CD4-positive, alpha-beta memory T cell (primary cell): ENCODE measurements around the gene RUNX2. TPM values are rescaled to one million over a fixed set of nuclear protein-coding genes. Genes with fewer than 3 reads are reported as not detected.

Experiments used
- CTCF ChIA-PET: fragments of 350-600 bp; sonication (Branson Sonifier 250); formaldehyde crosslinking; loops from one replicate; lab custom pipeline; 2021; ENCODE audit warnings: inconsistent platforms; ENCODE audit not compliant: partially characterized antibody; lab: Charles Lee
- POLR2A ChIA-PET: fragments of 350-600 bp; sonication (Branson Sonifier 250); formaldehyde crosslinking; loops from one replicate; lab custom pipeline; 2021; ENCODE audit not compliant: partially characterized antibody; lab: Charles Lee
- DNase-seq, 5 donors: peaks; one replicate each; pipeline versions ENCODE4 v3.0.0 to v3.0.0-alpha.2; 2020 to 2022; ENCODE audit warnings: mixed read lengths in 1 of 5
- H3K27ac ChIP-seq: one replicate; pipeline ENCODE4 v1.7.0; 2013; ENCODE audit warnings: low read depth, low read length
- H3K27me3 ChIP-seq: 2 replicates; pipeline ENCODE4 v1.7.0; 2013; ENCODE audit warnings: mild to moderate bottlenecking, low read length, moderate library complexity; ENCODE audit not compliant: insufficient read depth
- H3K36me3 ChIP-seq: 2 replicates; pipeline ENCODE4 v1.7.0; 2013; ENCODE audit warnings: mild to moderate bottlenecking, low read length, moderate library complexity; ENCODE audit not compliant: insufficient read depth
- H3K4me1 ChIP-seq: 2 replicates; pipeline ENCODE4 v1.7.0; 2013; ENCODE audit warnings: mild to moderate bottlenecking, low read length, moderate library complexity; ENCODE audit not compliant: insufficient read depth
- H3K4me3 ChIP-seq, 2 donors: one replicate each; pipeline ENCODE4 v1.7.0; 2013; ENCODE audit warnings: low read length in 2 of 2, mild to moderate bottlenecking in 1 of 2
- H3K9me3 ChIP-seq, 2 donors: one replicate each; pipeline ENCODE4 v1.7.0; 2013; ENCODE audit warnings: low read length in 2 of 2, control low read depth in 1 of 2; ENCODE audit not compliant: control insufficient read depth in 1 of 2
- H3K27ac Mint-ChIP-seq, 7 donors: one replicate each; pipeline ENCODE4 v1.8.0; 2020 to 2021; ENCODE audit warnings: mixed read lengths in 7 of 7, mild to moderate bottlenecking in 6 of 7, inconsistent platforms in 3 of 7, moderate library complexity in 3 of 7
- H3K27me3 Mint-ChIP-seq, 2 donors: one replicate each; pipeline ENCODE4 v1.8.0; 2020 to 2021; ENCODE audit warnings: mixed read lengths in 2 of 2
- H3K36me3 Mint-ChIP-seq, 2 donors: one replicate each; pipeline ENCODE4 v1.8.0; 2020 to 2021; ENCODE audit warnings: mixed read lengths in 2 of 2, inconsistent platforms in 1 of 2, mild to moderate bottlenecking in 1 of 2
- H3K4me1 Mint-ChIP-seq, 4 donors: one replicate each; pipeline ENCODE4 v1.8.0; 2020 to 2021; ENCODE audit warnings: mixed read lengths in 4 of 4, mild to moderate bottlenecking in 1 of 4
- H3K4me3 Mint-ChIP-seq, 8 donors: one replicate each; pipeline ENCODE4 v1.8.0; 2020 to 2021; ENCODE audit warnings: mixed read lengths in 8 of 8, mild to moderate bottlenecking in 7 of 8, moderate library complexity in 6 of 8, inconsistent platforms in 3 of 8
- H3K9me3 Mint-ChIP-seq, 8 donors: one replicate each; pipeline ENCODE4 v1.8.0; 2020 to 2021; ENCODE audit warnings: mixed read lengths in 8 of 8, mild to moderate bottlenecking in 5 of 8, inconsistent platforms in 3 of 8, moderate library complexity in 1 of 8
- intact Hi-C: fragments of 100-400 bp; cut with micrococcal nuclease; formaldehyde crosslinking; loops from one replicate; pipeline ENCODE4 v1.15.1; 2023
- polyA plus RNA-seq, 2 donors: library from polyadenylated mRNA; unstranded; fragments of 300-500 nt; fragmentation: Illumina TruSeq; gene quantifications; one replicate each; pipeline ENCODE4 v1.2.3, GENCODE V29; 2021
- total RNA-seq, 2 experiments: library from RNA; stranded (reverse); gene quantifications; one replicate each; pipeline ENCODE4 v1.2.3, GENCODE V29; 2021

Gene RUNX2
- total and polyA plus RNA-seq, 4 experiments from 2014 or later: 4.5 to 26.6 (median 23.3) TPM

DNA sequence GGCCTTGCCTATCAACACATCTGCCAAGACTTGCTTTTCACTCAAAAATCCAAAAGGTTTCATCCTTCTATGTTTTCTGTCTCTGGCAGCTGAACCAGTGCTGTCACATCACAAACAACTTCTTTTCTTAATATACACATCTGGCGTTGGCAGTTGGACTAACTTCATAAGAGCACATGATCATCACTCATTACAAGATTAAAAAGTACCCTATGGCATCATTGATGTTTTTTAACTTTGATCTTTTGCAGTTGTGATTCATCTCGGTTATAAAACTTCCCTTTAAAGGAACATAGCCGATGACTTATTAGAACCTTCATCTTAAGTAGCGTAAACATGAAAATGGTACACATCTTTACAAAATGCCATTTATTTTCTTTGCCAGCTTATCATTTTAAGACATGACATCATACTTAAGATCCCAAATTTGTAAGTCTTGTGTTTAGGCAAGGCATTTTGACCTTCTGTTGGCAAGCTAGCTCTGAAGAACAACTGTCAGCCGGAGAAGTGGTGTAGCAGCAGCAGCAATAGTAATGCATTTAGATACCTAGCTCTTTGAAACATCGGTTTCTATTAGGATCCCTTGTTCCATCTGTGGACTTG, 113.8 kb downstream of the RUNX2 start:
- H3K4me3 ChIP-seq: no peak overlapping the region
- intact Hi-C loops: no loop called here
- H3K27ac ChIP-seq: no peak overlapping the region
- peak overlapping the region; percentile 58 to 88 (median 82) for H3K27ac Mint-ChIP-seq
- no peaks in the 10 kb centered on the region for H3K36me3 ChIP-seq
- peak in 3 of 5 donors; percentile 29 to 61 (median 44) for DNase-seq
- H3K27me3 ChIP-seq: no peaks in the 10 kb centered on the region
- peaks cover 64 to 67% of the 10 kb centered on the region in 2 donors for H3K36me3 Mint-ChIP-seq
- H3K9me3 ChIP-seq: no peaks in the 10 kb centered on the region
- POLR2A ChIA-PET: interaction anchor here (0.7 to 2.0 kb wide), 4 partner anchors 18 to 149 kb away, joined by 3 to 6 read pairs (median 4); no protein-coding TSS in a partner anchor
- no peaks in the 10 kb centered on the region for H3K27me3 Mint-ChIP-seq
- CTCF ChIA-PET: interaction anchor here (2.2 kb wide), 1 partner anchor 273 kb away, joined by 9 read pairs; no protein-coding TSS in a partner anchor
- H3K4me1 Mint-ChIP-seq: peaks cover 51 to 95% (median 74%) of the 10 kb centered on the region in 4 donors
- peak overlapping the region in 5 of 8 donors; percentile 7 to 57 (median 26) for H3K4me3 Mint-ChIP-seq
- H3K9me3 Mint-ChIP-seq: no peaks in the 10 kb centered on the region
- H3K4me1 ChIP-seq: peaks cover 67% of the 10 kb centered on the region

- Histone ChIP-seq H3K27ac (no peak overlapping the region), H3K4me1 (peaks cover 62% of the 10 kb centered on the region), H3K9me3 (no peaks in the 10 kb centered on the region), H3K27me3 (no peaks in the 10 kb centered on the region), H3K36me3 (no peaks in the 10 kb centered on the region), H3K4me3 (no peak overlapping the region)
- peak overlapping the region in 6 of 7 donors; percentile 37 to 83 (median 75) for H3K27ac Mint-ChIP-seq
- ChIA-PET CTCF (interaction anchor here (0.6 to 2.2 kb wide), 3 partner anchors 220 to 787 kb away, joined by 3 to 9 read pairs (median 3); no protein-coding TSS in a partner anchor), POLR2A (interaction anchor here (0.6 to 2.0 kb wide), 6 partner anchors 9 to 89 kb away, joined by 3 to 6 read pairs (median 4); no protein-coding TSS in a partner anchor)
- peak overlapping the region in 5 of 8 donors; percentile 2 to 57 (median 36) for H3K4me3 Mint-ChIP-seq
- H3K36me3 Mint-ChIP-seq: peaks cover 62 to 65% of the 10 kb centered on the region in 2 donors
- no peaks in the 10 kb centered on the region for H3K9me3 Mint-ChIP-seq
- peaks cover 50 to 95% (median 73%) of the 10 kb centered on the region in 4 donors for H3K4me1 Mint-ChIP-seq
- no peaks in the 10 kb centered on the region for H3K27me3 Mint-ChIP-seq
- DNase-seq: no peak
- intact Hi-C loops: no loop called here
Measured at GRCh38 chr6:45442716-45443115, 114.6 kb downstream of the RUNX2 start.

GRCh38 chr6:45445364-45445748, 117.2 kb downstream of the RUNX2 start:
- Mint-ChIP-seq H3K27me3 (no peaks in the 10 kb centered on the region), H3K4me1 (peaks cover 53 to 95% (median 71%) of the 10 kb centered on the region in 4 donors), H3K4me3 (peak overlapping the region in 6 of 8 donors; percentile 39 to 74 (median 58)), H3K27ac (peak overlapping the region in 5 of 7 donors; percentile 46 to 81 (median 64)), H3K36me3 (peaks cover 41 to 60% of the 10 kb centered on the region in 2 donors), H3K9me3 (no peaks in the 10 kb centered on the region)
- H3K4me1 ChIP-seq: peaks cover 61% of the 10 kb centered on the region
- no peak overlapping the region for H3K27ac ChIP-seq
- intact Hi-C loops: no loop called here
- no peaks in the 10 kb centered on the region for H3K36me3 ChIP-seq
- no peak for DNase-seq
- POLR2A ChIA-PET: no interaction called here
- CTCF ChIA-PET: no interaction called here
- no peak overlapping the region for H3K4me3 ChIP-seq
- no peaks in the 10 kb centered on the region for H3K9me3 ChIP-seq
- H3K27me3 ChIP-seq: no peaks in the 10 kb centered on the region

DNA sequence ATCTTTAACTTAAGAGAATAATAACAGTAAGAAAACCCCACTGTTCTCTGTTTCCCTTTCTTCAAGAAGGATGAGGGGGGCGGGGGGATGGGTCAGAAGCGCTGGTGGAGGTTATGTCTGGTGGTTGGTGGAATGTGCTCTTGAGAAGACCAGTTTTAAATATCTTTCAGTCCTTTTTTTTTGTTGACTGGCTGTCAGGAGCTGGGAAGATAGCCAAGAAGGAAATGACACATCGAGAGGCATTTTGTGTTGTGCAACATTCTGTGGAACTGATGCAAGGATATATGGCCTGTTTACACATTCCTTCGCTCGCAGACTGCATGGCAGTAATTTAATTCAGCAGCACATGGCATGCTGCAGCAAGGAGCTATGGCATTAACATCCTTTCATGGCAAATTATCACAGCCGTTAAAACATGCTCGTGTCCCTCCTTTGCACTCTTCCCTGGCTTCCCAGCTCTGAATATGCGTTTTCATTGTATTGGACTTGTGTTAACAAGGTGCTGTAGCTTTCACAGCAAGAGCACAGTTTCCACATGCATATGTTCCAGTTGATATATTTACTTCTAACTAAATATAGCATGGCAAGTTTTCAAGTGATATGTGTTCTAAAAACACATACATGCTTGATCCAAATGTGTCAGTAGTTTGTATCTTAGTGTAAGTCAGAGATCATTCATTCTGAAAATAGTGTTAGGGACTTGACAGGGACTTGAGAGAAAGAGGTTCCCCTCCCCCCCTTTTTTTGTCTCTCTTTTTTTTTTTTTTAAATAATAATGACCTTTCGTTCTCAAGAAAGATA, 117.8 kb downstream of the RUNX2 start:
- Histone ChIP-seq H3K9me3 (no peaks in the 10 kb centered on the region), H3K4me1 (peaks cover 63% of the 10 kb centered on the region), H3K4me3 (no peak overlapping the region), H3K27ac (no peak overlapping the region), H3K36me3 (no peaks in the 10 kb centered on the region), H3K27me3 (no peaks in the 10 kb centered on the region)
- peak overlapping the region in 5 of 7 donors; percentile 46 to 81 (median 64) for H3K27ac Mint-ChIP-seq
- H3K4me1 Mint-ChIP-seq: peaks cover 59 to 98% (median 76%) of the 10 kb centered on the region in 4 donors
- peak overlapping the region in 7 of 8 donors; percentile 39 to 74 (median 58) for H3K4me3 Mint-ChIP-seq
- POLR2A ChIA-PET: interaction anchor here (0.7 to 0.9 kb wide), 2 partner anchors 12 to 46 kb away, joined by 3 to 4 read pairs; no protein-coding TSS in a partner anchor
- intact Hi-C loops: no loop called here
- no peaks in the 10 kb centered on the region for H3K27me3 Mint-ChIP-seq
- H3K36me3 Mint-ChIP-seq: peaks cover 40 to 59% of the 10 kb centered on the region in 2 donors
- peak in 1 of 5 donors; percentile 70 for DNase-seq
- CTCF ChIA-PET: interaction anchor here (0.9 kb wide), 1 partner anchor 12 kb away, joined by 3 read pairs; no protein-coding TSS in a partner anchor
- no peaks in the 10 kb centered on the region for H3K9me3 Mint-ChIP-seq

DNA sequence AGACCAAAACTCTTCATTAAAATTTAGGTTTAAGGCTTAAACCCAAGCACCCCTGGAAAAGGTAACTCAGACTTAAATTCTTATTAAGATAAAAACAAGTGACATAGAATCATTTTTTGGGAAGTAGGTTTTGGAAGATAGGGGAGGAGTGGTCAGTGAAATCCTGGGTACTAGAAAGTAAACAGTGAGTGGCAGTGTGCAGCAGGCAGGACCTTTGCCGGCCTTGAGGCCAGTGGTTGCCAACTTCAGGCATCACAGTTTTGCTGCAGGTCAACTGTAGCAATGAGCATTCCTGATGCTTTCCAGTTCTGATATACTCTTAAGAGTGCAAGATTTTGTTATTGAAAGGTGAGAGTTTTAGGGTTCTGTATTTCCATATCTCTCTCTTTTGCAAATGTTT, 118.9 kb downstream of the RUNX2 start:
- intact Hi-C loops: no loop called here
- Histone ChIP-seq H3K4me1 (peaks cover 63% of the 10 kb centered on the region), H3K4me3 (no peak overlapping the region), H3K27ac (no peak overlapping the region), H3K27me3 (no peaks in the 10 kb centered on the region), H3K9me3 (no peaks in the 10 kb centered on the region), H3K36me3 (no peaks in the 10 kb centered on the region)
- ChIA-PET CTCF (no interaction called here), POLR2A (no interaction called here)
- DNase-seq: no peak
- H3K27me3 Mint-ChIP-seq: no peaks in the 10 kb centered on the region
- peak overlapping the region in 1 of 8 donors; percentile 5 for H3K4me3 Mint-ChIP-seq
- H3K36me3 Mint-ChIP-seq: peaks cover 36 to 56% of the 10 kb centered on the region in 2 donors
- H3K27ac Mint-ChIP-seq: peak overlapping the region in 3 of 7 donors; percentile 33 to 70 (median 48)
- H3K4me1 Mint-ChIP-seq: peaks cover 61 to 98% (median 77%) of the 10 kb centered on the region in 4 donors
- no peaks in the 10 kb centered on the region for H3K9me3 Mint-ChIP-seq

DNA sequence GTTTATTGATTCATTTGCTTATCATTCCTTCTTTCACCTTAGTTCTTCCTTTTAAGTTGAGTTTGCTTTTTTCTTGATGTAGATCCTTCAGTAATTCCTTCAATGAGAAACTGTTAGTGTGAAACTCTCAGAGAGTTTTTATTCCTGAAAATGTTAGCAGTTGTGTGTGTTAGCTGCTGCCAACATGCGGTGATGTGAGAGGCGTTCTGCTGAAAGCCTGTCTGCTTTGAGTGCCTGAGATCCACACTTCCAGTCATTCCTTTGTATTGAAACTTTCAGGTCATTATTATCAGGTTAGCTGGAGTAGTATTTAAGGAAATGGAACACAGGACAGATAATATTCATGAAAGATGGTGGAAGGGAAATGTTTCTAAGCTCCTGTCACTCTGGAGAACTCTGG, 119.6 kb downstream of the RUNX2 start:
- peaks cover 29 to 52% of the 10 kb centered on the region in 2 donors for H3K36me3 Mint-ChIP-seq
- CTCF ChIA-PET: interaction anchor here (2.7 kb wide), 1 partner anchor 267 kb away, joined by 9 read pairs; no protein-coding TSS in a partner anchor

More for the DNA sequence above, 119.6 kb downstream of the RUNX2 start:
- Mint-ChIP-seq H3K9me3 (no peaks in the 10 kb centered on the region), H3K27me3 (no peaks in the 10 kb centered on the region), H3K4me3 (peak overlapping the region in 5 of 8 donors; percentile 19 to 82 (median 33)), H3K27ac (peak overlapping the region in 6 of 7 donors; percentile 74 to 88 (median 78)), H3K4me1 (peaks cover 61 to 98% (median 75%) of the 10 kb centered on the region in 4 donors)
- intact Hi-C loops: no loop called here
- H3K27ac ChIP-seq: no peak overlapping the region
- H3K4me3 ChIP-seq: no peak overlapping the region
- H3K36me3 ChIP-seq: no peaks in the 10 kb centered on the region
- H3K9me3 ChIP-seq: no peaks in the 10 kb centered on the region
- H3K27me3 ChIP-seq: no peaks in the 10 kb centered on the region
- POLR2A ChIA-PET: interaction anchor here (1.3 to 1.5 kb wide), 3 partner anchors 10 to 27 kb away, joined by 3 to 7 read pairs (median 5); no protein-coding TSS in a partner anchor
- H3K4me1 ChIP-seq: peaks cover 63% of the 10 kb centered on the region
- DNase-seq: no peak
